ENCODE results near the gene BCAS3. TPM values are rescaled to one million over a fixed set of nuclear protein-coding genes. Genes with fewer than 3 reads are reported as not detected.

BCAS3 gene
- total RNA-seq, 4 donors from 2014 or later: 13.0 to 27.8 (median 20.7) TPM

GRCh38 chr17:60773552-60773951 is 95.9 kb downstream of the BCAS3 start:
- 89 to 96% methylated on average over 7 of the region's 7 CpGs for WGBS, 2 donors
- H3K4me3 ChIP-seq: no peak overlapping the region
- DNase-seq: no peak
- no peaks in the 10 kb centered on the region for H3K9me3 ChIP-seq
- no peak for TF ChIP-seq CTCF (IDR thresholded peaks at IDR 0.05)
- no peak for TF ChIP-seq POLR2A (IDR thresholded peaks at IDR 0.05)
- no peak overlapping the region for H3K27ac ChIP-seq
- H3K27me3 ChIP-seq: no peaks in the 10 kb centered on the region
- no peaks in the 10 kb centered on the region for H3K36me3 ChIP-seq
- H3K4me1 ChIP-seq: no peaks in the 10 kb centered on the region
- intact Hi-C loops (cut with DNase I): no loop called here

GRCh38 chr17:60781880-60782412 is 104.3 kb downstream of the BCAS3 start:
- no peaks in the 10 kb centered on the region for H3K36me3 ChIP-seq
- no peaks in the 10 kb centered on the region for H3K27me3 ChIP-seq
- no peak overlapping the region for H3K27ac ChIP-seq
- no peaks in the 10 kb centered on the region for H3K9me3 ChIP-seq
- TF ChIP-seq CTCF (IDR thresholded peaks at IDR 0.05): no peak
- TF ChIP-seq POLR2A (IDR thresholded peaks at IDR 0.05): no peak
- H3K4me1 ChIP-seq: no peaks in the 10 kb centered on the region
- DNase-seq: no peak
- intact Hi-C loops (cut with DNase I): no loop called here
- no peak overlapping the region for H3K4me3 ChIP-seq

GRCh38 chr17:60782742-60783141 is 105.1 kb downstream of the BCAS3 start:
- WGBS, 2 donors: 68 to 84% methylated on average over 2 to 3 of the region's 3 CpGs
- no peak for DNase-seq
- no peaks in the 10 kb centered on the region for H3K4me1 ChIP-seq
- intact Hi-C loops (cut with DNase I): no loop called here
- no peaks in the 10 kb centered on the region for H3K27me3 ChIP-seq
- H3K9me3 ChIP-seq: no peaks in the 10 kb centered on the region
- H3K27ac ChIP-seq: no peak overlapping the region
- H3K36me3 ChIP-seq: no peaks in the 10 kb centered on the region
- no peak overlapping the region for H3K4me3 ChIP-seq
- no peak for TF ChIP-seq POLR2A (IDR thresholded peaks at IDR 0.05)
- no peak for TF ChIP-seq CTCF (IDR thresholded peaks at IDR 0.05)

GRCh38 chr17:60790205-60790604 is 112.6 kb downstream of the BCAS3 start:
- no peak overlapping the region for H3K4me3 ChIP-seq
- no peaks in the 10 kb centered on the region for H3K9me3 ChIP-seq
- intact Hi-C loops (cut with DNase I): no loop called here
- TF ChIP-seq CTCF (IDR thresholded peaks at IDR 0.05) (no peak), POLR2A (IDR thresholded peaks at IDR 0.05) (no peak)
- H3K36me3 ChIP-seq: no peaks in the 10 kb centered on the region
- no peaks in the 10 kb centered on the region for H3K4me1 ChIP-seq
- H3K27me3 ChIP-seq: no peaks in the 10 kb centered on the region
- H3K27ac ChIP-seq: no peak overlapping the region
- no peak for DNase-seq

- WGBS, 2 donors: 20 to 84% methylated on average over 1 to 9 of the region's 10 CpGs
- intact Hi-C loops (cut with DNase I): no loop called here
- H3K27me3 ChIP-seq: no peaks in the 10 kb centered on the region
- H3K4me3 ChIP-seq: no peak overlapping the region
- H3K27ac ChIP-seq: no peak overlapping the region
- H3K4me1 ChIP-seq: no peaks in the 10 kb centered on the region
- H3K9me3 ChIP-seq: no peaks in the 10 kb centered on the region
- TF ChIP-seq POLR2A (IDR thresholded peaks at IDR 0.05) (no peak), CTCF (IDR thresholded peaks at IDR 0.05) (no peak)
- no peak for DNase-seq
- no peaks in the 10 kb centered on the region for H3K36me3 ChIP-seq
Measured at GRCh38 chr17:60792250-60792898, 114.7 kb downstream of the BCAS3 start.
